ENCODE data around the gene ASB10.

The ASB10 gene

GRCh38 chr7:151137791-151138152 is 49.3 kb downstream of the ASB10 start:
- no peak for DNase-seq (ENCODE audit: low read depth in 1 of 2, low spot score in 1 of 2)

GRCh38 chr7:151137076-151137675 is 49.9 kb downstream of the ASB10 start:
- DNase-seq (ENCODE audit: low read depth in 1 of 2, low spot score in 1 of 2), result no peak

GRCh38 chr7:151135866-151136843 is 50.9 kb downstream of the ASB10 start:
- no peak for DNase-seq (ENCODE audit: low read depth in 1 of 2, low spot score in 1 of 2)

GRCh38 chr7:151135525-151135845 is 51.6 kb downstream of the ASB10 start:
- DNase-seq (ENCODE audit: low read depth in 1 of 2, low spot score in 1 of 2), result no peak

GRCh38 chr7:151134743-151135524 is 52.1 kb downstream of the ASB10 start:
- no peak for DNase-seq (ENCODE audit: low read depth in 1 of 2, low spot score in 1 of 2)

GRCh38 chr7:151133986-151134742 is 52.9 kb downstream of the ASB10 start:
- no peak for DNase-seq (ENCODE audit: low read depth in 1 of 2, low spot score in 1 of 2)

- no peak for DNase-seq (ENCODE audit: low read depth in 1 of 2, low spot score in 1 of 2)
Measured at GRCh38 chr7:151133266-151133985, 53.6 kb downstream of the ASB10 start.

GRCh38 chr7:151132461-151133205 is 54.4 kb downstream of the ASB10 start:
- no peak for DNase-seq (ENCODE audit: low read depth in 1 of 2, low spot score in 1 of 2)

- no peak for DNase-seq (ENCODE audit: low read depth in 1 of 2, low spot score in 1 of 2)
Measured at GRCh38 chr7:151131592-151132293, 55.3 kb downstream of the ASB10 start.

- DNase-seq (ENCODE audit: low read depth in 1 of 2, low spot score in 1 of 2), result no peak
Measured at GRCh38 chr7:151131224-151131591, 55.8 kb downstream of the ASB10 start.

GRCh38 chr7:151130741-151131157 is 56.3 kb downstream of the ASB10 start:
- no peak for DNase-seq (ENCODE audit: low read depth in 1 of 2, low spot score in 1 of 2)

GRCh38 chr7:151129960-151130591 is 57.0 kb downstream of the ASB10 start:
- no peak for DNase-seq (ENCODE audit: low read depth in 1 of 2, low spot score in 1 of 2)

- DNase-seq (ENCODE audit: low read depth in 1 of 2, low spot score in 1 of 2), result no peak
Measured at GRCh38 chr7:151129117-151129959, 57.7 kb downstream of the ASB10 start.

- no peak for DNase-seq (ENCODE audit: low read depth in 1 of 2, low spot score in 1 of 2)
Measured at GRCh38 chr7:151128716-151129115, 58.3 kb downstream of the ASB10 start.

GRCh38 chr7:151128144-151128543 is 58.9 kb downstream of the ASB10 start:
- no peak for DNase-seq (ENCODE audit: low read depth in 1 of 2, low spot score in 1 of 2)

- no peak for DNase-seq (ENCODE audit: low read depth in 1 of 2, low spot score in 1 of 2)
Measured at GRCh38 chr7:151126491-151127137, 60.4 kb downstream of the ASB10 start.

GRCh38 chr7:151125846-151126481 is 61.1 kb downstream of the ASB10 start:
- DNase-seq (ENCODE audit: low read depth in 1 of 2, low spot score in 1 of 2), result no peak
